Activated CD4-positive, alpha-beta T cell treated with anti-CD3 and anti-CD28 coated beads, Interleukin-2, amount 10 ng/mL, durations not matched to agents 7 days and 5 days (primary cell): ENCODE measurements around the gene OLR1. TPM values are rescaled to one million over a fixed set of nuclear protein-coding genes. Genes with fewer than 3 reads are reported as not detected.

ENCODE experiments used
- CTCF ChIA-PET: fragments of 350-600 bp; sonication (Branson Sonifier 250); formaldehyde crosslinking; loops from one replicate; lab custom pipeline; 2021; ENCODE audit warnings: antibody characterized with exemption; lab: Charles Lee
- POLR2A ChIA-PET: fragments of 350-600 bp; sonication (Branson Sonifier 250); formaldehyde crosslinking; loops from one replicate; lab custom pipeline; 2021; ENCODE audit warnings: antibody characterized with exemption; lab: Charles Lee
- DNase-seq: peaks from one replicate; pipeline ENCODE4 v3.0.0-alpha.2; 2020
- H3K27ac Mint-ChIP-seq: one replicate; pipeline ENCODE4 v1.8.0; 2021; ENCODE audit warnings: mild to moderate bottlenecking, moderate library complexity, mixed read lengths
- H3K27me3 Mint-ChIP-seq: one replicate; pipeline ENCODE4 v1.8.0; 2021; ENCODE audit warnings: mixed read lengths
- H3K36me3 Mint-ChIP-seq: one replicate; pipeline ENCODE4 v1.8.0; 2021; ENCODE audit warnings: low read depth, mixed read lengths
- H3K4me1 Mint-ChIP-seq: one replicate; pipeline ENCODE4 v1.8.0; 2021; ENCODE audit warnings: mixed read lengths
- H3K4me3 Mint-ChIP-seq: one replicate; pipeline ENCODE4 v1.8.0; 2021; ENCODE audit warnings: mild to moderate bottlenecking, moderate library complexity, mixed read lengths
- H3K9me3 Mint-ChIP-seq: one replicate; pipeline ENCODE4 v1.8.0; 2021; ENCODE audit warnings: mixed read lengths
- total RNA-seq, 2 experiments: library from RNA; stranded (reverse); gene quantifications; one replicate each; pipeline ENCODE4 v1.2.3, GENCODE V29; 2021

Gene OLR1
- total RNA-seq, 2 experiments from 2014 or later: not detected

DNA sequence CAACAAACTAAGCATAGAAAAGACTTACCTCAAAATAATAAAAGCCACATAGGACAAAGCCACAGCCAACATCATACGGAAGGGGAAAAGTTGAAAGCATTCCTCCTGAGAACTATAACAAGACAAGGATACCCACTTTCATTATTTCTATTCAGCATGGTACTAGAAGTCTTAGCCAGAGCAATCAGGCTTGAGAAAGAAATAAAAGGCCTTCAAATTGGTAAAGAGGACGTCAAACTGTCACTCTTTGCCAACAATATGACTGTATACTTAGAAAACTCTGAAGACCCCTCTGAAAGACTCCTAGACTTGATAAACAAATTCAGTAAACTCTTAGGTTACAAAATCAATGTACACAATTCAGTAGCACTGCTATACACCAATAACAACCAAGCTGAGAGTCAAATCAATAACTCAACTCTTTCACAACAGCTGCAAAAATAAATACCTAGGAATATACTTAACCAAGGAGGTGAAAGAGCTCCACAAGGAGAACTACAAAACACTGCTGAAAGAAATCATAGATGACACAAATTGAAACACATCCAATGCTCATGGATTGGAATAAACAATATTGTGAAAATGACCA lies 61.6 kb downstream of the OLR1 start:
- H3K27ac Mint-ChIP-seq: no peak overlapping the region
- H3K9me3 Mint-ChIP-seq: no peaks in the 10 kb centered on the region
- no peaks in the 10 kb centered on the region for H3K4me1 Mint-ChIP-seq
- ChIA-PET POLR2A (no interaction called here), CTCF (no interaction called here)
- H3K27me3 Mint-ChIP-seq: peaks cover 26% of the 10 kb centered on the region
- no peaks in the 10 kb centered on the region for H3K36me3 Mint-ChIP-seq
- DNase-seq: no peak
- no peak overlapping the region for H3K4me3 Mint-ChIP-seq

Other genes starting within 250 kb of the OLR1 start
- not detected for gene CLEC2A, start 239.8 kb downstream of the OLR1 start, total RNA-seq
- gene CLEC12A, start 200.7 kb downstream of the OLR1 start, total RNA-seq: under 1 TPM; 0.52 to 0.83 TPM
- not detected for gene CLEC1B, start 173.0 kb downstream of the OLR1 start, total RNA-seq
- under 1 TPM in 1 of 2 experiments, not detected in 1; 0.19 TPM for gene CLEC12B, start 161.5 kb downstream of the OLR1 start, total RNA-seq
- gene CLEC9A, start 141.4 kb downstream of the OLR1 start, total RNA-seq: not detected
- gene CLEC1A, start 73.1 kb downstream of the OLR1 start, total RNA-seq: not detected
- not detected for gene CLEC7A, start 41.9 kb downstream of the OLR1 start, total RNA-seq
- not detected for gene TMEM52B, start 6.9 kb upstream of the OLR1 start, total RNA-seq
- gene GABARAPL1, start 40.7 kb upstream of the OLR1 start, total RNA-seq: 1 to 10 TPM; 5.5 to 6.3 TPM
- gene KLRD1, start 135.7 kb upstream of the OLR1 start, total RNA-seq: under 1 TPM in 1 of 2 experiments, not detected in 1; 0.27 TPM
- under 1 TPM; 0.12 TPM for gene KLRK1, start 217.9 kb upstream of the OLR1 start, total RNA-seq
- not detected for gene KLRC4, start 237.6 kb upstream of the OLR1 start, total RNA-seq
- not detected for gene KLRC3, start 248.5 kb upstream of the OLR1 start, total RNA-seq